HG02970 (cell line): ENCODE data around the gene CALR.

Source experiments
- ATAC-seq: cut with Tn5 transposase; IDR thresholded peaks from one replicate; pipeline ENCODE4 v1.9.1; 2021; ENCODE audit warnings: mild to moderate bottlenecking, moderate library complexity, moderate number of reproducible peaks; ENCODE audit not compliant: unreplicated experiment, low FRiP score

Gene CALR

DNA sequence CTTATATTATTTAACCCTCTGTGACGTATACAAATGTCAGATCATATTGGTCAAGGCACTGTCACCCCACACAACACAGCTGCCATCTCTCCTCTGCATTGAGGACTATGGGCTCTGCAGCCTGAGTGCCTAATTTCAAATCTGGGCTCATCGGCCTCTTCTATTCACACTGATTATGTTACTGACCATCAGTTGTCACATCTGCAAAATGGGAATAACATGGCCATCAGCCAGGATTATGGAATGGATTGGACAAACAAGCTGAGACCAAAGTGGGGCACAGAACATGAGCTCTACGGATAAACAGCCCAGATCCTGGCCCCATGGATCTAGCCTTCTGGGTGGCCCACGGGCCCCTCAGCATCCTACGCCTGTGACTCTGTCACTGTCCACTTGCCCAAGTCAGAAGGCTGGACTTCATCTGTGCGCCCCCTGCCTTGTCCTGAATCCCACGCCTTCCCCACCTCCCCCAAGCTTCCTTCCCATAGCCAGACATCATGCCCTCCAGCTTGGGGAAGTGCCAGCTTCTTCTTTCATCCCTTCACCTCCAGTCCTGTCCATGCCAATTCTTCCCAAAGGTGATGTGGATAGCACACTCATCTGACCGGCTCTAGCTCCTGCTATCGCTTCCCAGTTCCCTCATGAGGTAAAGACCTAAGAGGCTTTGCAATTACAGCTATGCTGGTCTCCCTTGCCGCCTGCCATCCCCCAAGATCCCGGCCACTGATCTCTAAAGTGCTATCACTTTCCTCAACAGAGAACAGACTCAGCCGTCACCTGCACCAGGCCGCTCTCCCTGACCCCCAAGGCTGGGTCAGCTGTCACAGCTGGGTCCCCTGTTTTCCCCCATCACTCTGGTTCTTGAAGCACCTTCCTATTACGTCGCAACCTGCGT lies 5.8 kb upstream of the CALR start:
- ATAC-seq = no peak

DNA sequence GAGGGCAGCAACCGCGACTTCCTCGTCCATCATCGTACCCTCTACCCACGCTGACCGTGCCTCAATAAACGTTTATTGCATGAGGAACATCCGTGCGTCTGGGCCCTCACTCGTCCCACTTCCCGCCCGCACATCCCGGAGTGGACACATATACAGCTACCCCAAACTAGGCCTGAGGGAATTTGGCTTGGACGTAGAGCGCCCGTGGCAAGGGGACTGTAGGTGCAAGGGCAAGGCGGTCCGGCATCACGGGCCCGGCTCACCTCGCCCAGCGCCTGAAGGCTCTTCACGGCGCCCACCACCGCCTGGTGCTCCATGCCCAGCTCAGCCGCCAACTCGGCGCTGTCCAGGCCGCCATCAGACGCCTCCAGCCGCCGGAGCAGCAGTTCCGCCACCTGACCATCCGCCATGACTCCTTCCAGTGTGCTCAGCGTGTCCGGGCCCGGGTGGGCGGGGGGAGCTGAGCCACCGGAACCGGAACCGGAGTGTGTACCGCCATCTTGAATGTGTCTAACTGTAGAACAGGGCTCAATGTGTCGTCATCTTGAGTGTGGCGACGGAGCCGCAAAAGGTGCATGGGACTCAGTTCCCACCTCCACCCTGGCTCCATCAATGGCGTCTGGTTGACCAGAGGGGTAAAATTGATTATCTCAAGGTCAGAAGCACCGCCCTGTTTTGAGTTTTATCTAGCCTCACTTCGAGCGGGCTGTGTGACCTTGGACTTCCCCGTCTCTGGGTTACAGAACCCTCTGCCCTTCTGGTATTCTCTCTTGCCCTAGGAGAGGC lies 4.9 kb upstream of the CALR start, which contains the start of gene FARSA:
Gene FARSA (minus strand): TSS at position 425 of the 786 bp plus-strand sequence. CDS start 15 bp downstream, at position 410.
- ATAC-seq = peak; percentile 38

GRCh38 chr19:12935071-12935470 lies 3.3 kb upstream of the CALR start:
- ATAC-seq = no peak

- ATAC-seq = no peak
These were observed 1.8 kb upstream of the CALR start for GRCh38 chr19:12936582-12936981.

DNA sequence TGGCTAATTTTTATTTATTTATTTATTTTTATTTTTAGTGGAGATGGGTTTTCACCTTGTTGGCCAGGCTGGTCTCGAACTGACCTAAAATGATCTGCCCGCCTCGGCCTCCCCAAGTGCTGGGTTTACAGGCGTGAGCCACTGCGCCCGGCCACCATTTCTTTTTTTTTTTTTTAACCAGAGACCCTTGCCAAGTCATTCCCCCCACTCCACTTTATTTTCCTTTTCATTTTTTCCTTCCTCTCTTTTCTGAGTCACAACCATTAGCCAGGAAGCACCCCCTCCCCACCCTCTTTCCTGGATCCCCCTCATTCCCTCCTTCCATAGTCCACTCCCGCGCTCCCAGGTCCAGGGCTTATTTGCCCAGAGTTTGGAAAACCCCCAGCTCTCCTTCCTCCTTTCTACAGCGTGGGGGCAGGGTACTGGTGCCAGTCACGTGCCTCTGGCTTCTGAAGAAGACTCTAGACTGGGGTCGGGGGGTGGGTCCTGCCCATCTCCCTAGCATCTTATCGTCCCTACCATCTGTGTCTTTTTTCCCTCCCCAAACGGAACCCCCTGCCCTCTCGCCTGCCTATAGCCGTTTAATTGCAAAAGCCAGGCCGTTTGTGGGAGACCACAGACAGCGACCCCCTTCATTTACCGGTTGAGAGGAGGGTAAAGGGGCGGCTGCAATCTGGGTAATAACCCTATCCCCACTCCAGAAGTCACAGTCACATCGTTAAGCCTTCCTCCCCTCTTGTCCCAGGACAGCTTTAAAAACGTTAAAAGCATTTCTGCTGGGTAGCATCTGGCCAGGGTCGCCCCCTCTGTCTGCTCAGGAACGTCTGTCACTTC lies 1.1 kb upstream of the CALR start:
- ATAC-seq = no peak

DNA sequence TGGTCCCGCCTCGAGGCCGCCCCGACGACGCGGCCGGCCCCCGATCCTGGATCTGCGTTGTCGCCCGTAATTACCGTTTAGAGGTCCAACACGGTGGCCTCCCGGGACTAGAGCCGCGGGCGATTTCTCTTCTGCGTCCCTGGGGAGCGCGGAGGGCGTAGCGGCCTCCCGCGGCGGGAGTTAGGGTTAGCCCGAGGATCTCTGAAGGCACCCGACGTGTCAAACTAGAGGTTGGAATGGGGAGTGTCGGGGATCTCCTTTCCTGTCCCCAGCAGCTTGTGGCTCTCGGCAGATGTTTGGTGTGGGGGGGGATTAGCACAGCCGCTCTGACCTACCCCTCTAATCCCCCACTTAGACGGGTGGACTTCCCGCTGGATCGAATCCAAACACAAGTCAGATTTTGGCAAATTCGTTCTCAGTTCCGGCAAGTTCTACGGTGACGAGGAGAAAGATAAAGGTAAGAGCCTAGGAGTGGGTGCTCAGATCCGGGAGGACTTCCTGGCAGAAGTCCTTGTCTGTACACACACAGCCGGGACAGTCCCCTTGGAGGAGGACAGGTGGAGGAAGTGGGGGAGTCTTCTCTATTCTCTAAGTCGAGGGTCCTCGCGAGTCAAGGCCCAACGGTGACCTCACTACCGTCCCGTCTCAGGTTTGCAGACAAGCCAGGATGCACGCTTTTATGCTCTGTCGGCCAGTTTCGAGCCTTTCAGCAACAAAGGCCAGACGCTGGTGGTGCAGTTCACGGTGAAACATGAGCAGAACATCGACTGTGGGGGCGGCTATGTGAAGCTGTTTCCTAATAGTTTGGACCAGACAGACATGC lies 581 bp downstream of the CALR start:
- ATAC-seq = peak; percentile 1

DNA sequence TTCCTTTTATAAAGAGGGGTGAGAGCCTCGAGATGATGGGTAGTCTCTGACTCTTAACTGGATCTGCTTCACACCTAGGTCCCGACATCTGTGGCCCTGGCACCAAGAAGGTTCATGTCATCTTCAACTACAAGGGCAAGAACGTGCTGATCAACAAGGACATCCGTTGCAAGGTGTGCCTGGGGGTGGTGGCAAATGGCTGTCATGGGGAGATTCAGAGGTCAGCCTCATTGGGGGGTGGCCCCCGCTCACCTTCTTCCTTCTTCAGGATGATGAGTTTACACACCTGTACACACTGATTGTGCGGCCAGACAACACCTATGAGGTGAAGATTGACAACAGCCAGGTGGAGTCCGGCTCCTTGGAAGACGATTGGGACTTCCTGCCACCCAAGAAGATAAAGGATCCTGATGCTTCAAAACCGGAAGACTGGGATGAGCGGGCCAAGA lies 1.6 kb downstream of the CALR start:
- ATAC-seq = no peak

DNA sequence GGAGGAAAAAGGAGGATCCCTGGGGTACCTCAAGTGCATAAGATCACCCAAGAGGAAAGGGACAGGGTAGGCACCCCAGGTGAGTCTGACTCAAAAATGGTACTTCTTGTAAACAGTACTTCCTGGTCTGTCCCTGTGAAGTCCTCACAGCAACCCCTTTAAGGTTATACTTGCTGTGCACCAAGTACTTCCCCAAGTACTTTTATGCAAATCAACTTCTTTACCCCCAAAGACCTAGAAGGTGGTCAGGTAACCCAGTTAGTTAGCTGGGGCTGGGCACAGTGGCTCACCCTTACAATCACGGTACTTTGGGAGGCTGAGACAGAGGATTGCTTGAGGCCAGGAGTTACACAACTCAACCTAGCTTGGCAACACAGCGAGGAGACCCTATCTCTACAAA lies 2.5 kb downstream of the CALR start:
- ATAC-seq = no peak

DNA sequence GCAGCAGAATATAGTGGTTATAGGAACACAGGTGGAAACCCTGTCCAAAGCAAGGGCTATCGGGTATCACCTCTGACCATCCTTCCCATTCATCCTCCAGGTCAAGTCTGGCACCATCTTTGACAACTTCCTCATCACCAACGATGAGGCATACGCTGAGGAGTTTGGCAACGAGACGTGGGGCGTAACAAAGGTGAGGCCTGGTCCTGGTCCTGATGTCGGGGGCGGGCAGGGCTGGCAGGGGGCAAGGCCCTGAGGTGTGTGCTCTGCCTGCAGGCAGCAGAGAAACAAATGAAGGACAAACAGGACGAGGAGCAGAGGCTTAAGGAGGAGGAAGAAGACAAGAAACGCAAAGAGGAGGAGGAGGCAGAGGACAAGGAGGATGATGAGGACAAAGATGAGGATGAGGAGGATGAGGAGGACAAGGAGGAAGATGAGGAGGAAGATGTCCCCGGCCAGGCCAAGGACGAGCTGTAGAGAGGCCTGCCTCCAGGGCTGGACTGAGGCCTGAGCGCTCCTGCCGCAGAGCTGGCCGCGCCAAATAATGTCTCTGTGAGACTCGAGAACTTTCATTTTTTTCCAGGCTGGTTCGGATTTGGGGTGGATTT lies 5.1 kb downstream of the CALR start:
- ATAC-seq = no peak

- ATAC-seq = no peak
These were observed 5.8 kb downstream of the CALR start for GRCh38 chr19:12944104-12944674.

GRCh38 chr19:12945479-12946091 lies 7.2 kb downstream of the CALR start, which contains the start of gene RAD23A:
RAD23A (plus strand) TSS chr19:12945862; CDS start chr19:12945949, 87 bp downstream.
- ATAC-seq = peak; percentile 81

- ATAC-seq = peak; percentile 37
These were observed 7.8 kb downstream of the CALR start for GRCh38 chr19:12946092-12946721.

- ATAC-seq = no peak
These were observed 8.5 kb downstream of the CALR start for GRCh38 chr19:12946731-12947496.

DNA sequence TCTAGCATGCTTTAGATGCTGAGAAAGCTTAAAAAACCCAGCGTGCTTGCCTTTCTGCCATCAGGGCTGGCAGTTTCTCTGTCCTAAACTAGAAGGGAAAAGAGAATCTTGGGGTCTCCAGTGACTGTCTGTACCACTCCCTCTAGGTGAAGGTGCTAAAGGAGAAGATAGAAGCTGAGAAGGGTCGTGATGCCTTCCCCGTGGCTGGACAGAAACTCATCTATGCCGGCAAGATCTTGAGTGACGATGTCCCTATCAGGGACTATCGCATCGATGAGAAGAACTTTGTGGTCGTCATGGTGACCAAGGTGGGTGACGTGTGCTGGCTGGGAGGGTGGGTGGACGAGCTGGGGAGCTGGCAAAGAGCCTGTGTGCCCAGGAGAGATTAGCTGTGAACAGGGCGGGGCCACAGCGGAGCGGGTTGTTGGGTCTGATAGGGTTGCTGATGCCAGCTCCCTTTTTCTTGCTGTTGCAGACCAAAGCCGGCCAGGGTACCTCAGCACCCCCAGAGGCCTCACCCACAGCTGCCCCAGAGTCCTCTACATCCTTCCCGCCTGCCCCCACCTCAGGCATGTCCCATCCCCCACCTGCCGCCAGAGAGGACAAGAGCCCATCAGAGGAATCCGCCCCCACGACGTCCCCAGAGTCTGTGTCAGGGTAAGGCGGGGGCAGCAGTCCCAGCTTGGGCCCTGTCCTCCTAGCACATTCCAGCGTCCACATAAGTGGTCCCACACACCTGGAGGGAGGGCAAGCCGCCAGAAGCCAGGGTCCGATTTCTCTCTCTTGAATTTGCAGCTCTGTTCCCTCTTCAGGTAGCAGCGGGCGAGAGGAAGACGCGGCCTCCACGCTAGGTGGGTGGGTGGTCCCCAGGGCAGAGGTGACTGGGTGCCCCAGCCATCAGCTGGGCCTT lies 9.5 kb downstream of the CALR start:
- ATAC-seq = no peak

DNA sequence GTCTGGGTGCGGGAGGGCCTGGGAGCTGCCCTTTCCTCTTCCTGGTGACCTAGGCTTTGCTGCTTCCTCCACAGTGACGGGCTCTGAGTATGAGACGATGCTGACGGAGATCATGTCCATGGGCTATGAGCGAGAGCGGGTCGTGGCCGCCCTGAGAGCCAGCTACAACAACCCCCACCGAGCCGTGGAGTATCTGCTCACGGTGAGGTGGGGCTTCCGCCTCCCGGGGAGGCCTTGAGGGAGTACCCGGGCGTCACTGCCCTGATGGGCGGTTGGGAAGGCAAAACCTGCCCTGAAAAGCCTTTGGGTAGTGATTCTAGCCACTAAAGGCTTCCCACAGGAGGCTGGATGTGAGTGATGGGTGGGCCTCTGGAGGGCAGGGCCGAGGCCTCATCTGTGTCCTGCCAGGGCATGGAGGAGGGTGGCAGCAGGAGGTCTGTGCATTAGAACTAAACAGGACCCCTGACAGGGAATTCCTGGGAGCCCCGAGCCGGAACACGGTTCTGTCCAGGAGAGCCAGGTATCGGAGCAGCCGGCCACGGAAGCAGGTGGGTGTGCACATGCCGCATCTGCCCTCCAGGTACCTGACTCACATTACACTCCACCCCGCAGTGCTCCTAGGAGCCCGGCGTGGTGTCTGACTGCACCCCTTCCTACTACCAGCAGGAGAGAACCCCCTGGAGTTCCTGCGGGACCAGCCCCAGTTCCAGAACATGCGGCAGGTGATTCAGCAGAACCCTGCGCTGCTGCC lies 10.4 kb downstream of the CALR start:
- no peak for ATAC-seq
